ENCODE measurements around the gene RGS14.

DNA sequence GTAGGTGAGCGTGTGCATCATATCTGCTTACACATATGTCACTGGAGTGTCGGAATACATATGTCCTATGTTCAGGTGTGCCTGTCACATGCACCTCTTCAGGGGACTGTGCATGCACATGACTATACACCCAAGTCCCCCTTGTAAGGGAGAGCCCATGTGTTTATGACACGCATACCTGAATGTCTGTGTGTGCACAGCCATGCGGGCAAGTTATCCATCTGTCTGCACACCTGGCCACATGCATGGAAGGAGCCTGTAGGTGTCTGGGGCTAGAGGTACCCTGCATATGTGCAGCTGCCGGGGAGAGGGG lies 622 bp upstream of the RGS14 start:
- TF ChIP-seq, protein P1, sequence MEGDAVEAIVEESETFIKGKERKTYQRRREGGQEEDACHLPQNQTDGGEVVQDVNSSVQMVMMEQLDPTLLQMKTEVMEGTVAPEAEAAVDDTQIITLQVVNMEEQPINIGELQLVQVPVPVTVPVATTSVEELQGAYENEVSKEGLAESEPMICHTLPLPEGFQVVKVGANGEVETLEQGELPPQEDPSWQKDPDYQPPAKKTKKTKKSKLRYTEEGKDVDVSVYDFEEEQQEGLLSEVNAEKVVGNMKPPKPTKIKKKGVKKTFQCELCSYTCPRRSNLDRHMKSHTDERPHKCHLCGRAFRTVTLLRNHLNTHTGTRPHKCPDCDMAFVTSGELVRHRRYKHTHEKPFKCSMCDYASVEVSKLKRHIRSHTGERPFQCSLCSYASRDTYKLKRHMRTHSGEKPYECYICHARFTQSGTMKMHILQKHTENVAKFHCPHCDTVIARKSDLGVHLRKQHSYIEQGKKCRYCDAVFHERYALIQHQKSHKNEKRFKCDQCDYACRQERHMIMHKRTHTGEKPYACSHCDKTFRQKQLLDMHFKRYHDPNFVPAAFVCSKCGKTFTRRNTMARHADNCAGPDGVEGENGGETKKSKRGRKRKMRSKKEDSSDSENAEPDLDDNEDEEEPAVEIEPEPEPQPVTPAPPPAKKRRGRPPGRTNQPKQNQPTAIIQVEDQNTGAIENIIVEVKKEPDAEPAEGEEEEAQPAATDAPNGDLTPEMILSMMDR (IDR thresholded peaks at IDR 0.05; ENCODE audit: extremely low read depth in 1 of 2, insufficient read depth in 1 of 2, low read depth in 1 of 2, low read length in 2 of 2): no peak
- TF ChIP-seq POLR2A (IDR thresholded peaks at IDR 0.05; ENCODE audit: low read depth, low read length) (no peak), EZH2 (IDR thresholded peaks at IDR 0.05; ENCODE audit: borderline replicate concordance, low read depth, low read length, severe bottlenecking) (no peak)
- TF ChIP-seq, protein P2, sequence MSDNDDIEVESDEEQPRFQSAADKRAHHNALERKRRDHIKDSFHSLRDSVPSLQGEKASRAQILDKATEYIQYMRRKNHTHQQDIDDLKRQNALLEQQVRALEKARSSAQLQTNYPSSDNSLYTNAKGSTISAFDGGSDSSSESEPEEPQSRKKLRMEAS (IDR thresholded peaks at IDR 0.05; ENCODE audit: insufficient read depth, insufficient read length): no peak
